ENCODE data around the gene MKRN2OS.

DNA sequence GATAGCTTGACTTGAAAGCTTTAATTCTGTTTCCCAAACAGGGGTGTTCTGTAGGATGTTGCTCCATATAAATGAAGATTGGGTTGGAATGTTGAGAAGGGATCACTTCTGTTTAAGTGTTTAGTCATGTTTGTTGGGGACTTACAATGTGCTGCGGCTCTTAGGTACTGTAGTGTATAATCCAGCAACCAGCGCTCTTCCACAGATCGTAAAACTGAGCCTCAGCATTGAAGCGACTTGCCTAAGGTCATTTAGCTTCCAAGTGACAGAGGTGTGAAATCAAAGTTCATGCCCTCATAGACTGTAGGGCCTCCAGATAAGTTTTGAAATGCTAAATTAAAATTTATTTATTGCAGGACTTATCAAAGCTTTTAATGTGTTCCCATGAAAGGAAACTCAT, 13.4 kb upstream of the MKRN2OS start:
- no peak for TF ChIP-seq EP300 (IDR thresholded peaks at IDR 0.05)
- TF ChIP-seq, protein P1, sequence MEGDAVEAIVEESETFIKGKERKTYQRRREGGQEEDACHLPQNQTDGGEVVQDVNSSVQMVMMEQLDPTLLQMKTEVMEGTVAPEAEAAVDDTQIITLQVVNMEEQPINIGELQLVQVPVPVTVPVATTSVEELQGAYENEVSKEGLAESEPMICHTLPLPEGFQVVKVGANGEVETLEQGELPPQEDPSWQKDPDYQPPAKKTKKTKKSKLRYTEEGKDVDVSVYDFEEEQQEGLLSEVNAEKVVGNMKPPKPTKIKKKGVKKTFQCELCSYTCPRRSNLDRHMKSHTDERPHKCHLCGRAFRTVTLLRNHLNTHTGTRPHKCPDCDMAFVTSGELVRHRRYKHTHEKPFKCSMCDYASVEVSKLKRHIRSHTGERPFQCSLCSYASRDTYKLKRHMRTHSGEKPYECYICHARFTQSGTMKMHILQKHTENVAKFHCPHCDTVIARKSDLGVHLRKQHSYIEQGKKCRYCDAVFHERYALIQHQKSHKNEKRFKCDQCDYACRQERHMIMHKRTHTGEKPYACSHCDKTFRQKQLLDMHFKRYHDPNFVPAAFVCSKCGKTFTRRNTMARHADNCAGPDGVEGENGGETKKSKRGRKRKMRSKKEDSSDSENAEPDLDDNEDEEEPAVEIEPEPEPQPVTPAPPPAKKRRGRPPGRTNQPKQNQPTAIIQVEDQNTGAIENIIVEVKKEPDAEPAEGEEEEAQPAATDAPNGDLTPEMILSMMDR (IDR thresholded peaks at IDR 0.05), result no peak

All from upper lobe of left lung (tissue), 4 donors.